NCI-H82 (cell line): ENCODE data around the gene BCL7B.
A peak's percentile ranks its signal among the peaks of the same experiment; 100 is the strongest.
"Not testable (repeated sequence)": the region's sequence is repeated elsewhere in the genome, so short reads cannot be mapped to it uniquely, and the experiment has no call there.

Experiments
- DNase-seq: peaks from one replicate; lab custom pipeline; 2025; lab: John Stamatoyannopoulos, UW

BCL7B gene

GRCh38 chr7:73533742-73534141 is 23.7 kb downstream of the BCL7B start:
- DNase-seq = no peak

DNA sequence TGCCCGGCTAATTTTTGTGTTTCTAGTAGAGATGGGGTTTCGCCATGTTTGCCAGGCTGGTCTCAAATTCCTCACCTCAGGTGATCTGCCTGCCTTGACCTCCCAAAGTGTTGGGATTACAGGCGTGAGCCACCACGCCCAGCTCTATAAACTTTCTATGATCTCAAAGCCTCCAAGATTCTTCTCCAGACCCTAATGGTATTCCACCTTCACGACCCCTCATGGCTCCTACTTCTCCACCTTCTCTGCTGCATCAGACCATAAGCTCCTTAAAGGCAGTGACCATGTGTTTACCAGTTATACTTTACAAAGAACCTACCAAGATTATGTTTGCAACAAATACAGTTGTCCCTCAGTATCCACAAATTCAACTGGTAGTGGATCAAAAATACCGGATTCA is 25.3 kb downstream of the BCL7B start:
- DNase-seq = no peak

DNA sequence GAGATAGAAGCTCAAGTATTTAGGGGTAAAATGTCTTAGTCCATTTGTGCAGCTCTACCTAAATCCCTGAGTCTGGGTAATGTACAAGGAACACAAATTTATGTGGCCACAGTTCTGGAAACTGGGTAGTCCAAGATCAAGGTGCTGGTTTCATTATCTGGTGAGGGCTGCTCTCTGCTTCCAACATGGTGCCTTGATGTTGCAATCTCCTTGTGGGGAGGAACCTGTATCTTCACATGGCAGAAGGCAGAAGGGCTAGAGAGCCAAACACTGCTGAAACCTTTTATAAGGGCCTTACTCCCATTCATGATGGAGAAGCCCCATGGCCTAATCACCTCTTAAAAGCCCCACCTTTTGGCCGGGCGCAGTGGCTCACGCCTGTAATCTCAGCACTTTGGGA is 26.7 kb downstream of the BCL7B start:
- no peak for DNase-seq

DNA sequence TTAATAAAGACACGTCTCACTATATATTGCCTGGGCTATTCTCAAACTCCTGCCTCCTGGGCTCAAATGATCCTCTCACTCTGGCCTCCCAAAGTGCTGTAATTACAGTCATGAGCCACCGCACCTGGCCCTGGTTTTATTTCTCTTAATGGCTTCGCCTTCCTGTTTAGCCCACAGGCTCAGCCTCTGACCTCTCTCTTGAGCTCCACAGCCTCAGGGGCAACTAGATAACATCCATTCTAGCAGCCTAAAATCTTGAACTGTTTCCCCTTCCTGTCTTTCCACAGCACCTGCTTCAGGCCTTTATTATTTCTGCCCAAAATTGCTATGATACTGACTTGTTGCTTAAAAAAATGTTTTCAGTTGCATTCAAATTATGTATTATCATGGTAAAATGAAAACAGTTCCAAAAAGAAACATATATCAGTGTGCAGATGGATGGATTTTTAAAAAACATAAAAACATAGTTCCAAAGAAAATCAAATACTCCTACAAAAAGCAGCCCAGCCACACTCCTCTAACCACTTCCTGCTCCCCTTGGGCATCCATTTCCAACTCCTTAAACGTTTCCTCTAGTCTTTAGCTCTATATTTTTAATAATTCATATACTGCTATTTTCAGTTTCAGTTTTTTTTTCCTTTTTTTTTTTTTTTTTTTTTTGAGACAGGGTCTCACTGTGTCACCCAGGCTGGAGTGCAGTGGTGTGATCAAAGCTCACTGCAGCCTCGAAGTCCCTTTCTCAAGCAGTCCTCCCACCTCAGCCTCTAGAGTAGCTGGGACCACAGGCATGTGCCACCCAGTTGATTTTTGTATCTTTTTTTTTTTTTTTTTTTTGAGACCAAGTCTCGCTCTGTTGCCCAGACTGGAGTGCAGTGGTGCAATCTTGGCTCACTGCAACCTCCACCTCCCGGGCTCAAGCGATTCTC is 30.3 kb downstream of the BCL7B start:
- DNase-seq = peak; percentile 57

DNA sequence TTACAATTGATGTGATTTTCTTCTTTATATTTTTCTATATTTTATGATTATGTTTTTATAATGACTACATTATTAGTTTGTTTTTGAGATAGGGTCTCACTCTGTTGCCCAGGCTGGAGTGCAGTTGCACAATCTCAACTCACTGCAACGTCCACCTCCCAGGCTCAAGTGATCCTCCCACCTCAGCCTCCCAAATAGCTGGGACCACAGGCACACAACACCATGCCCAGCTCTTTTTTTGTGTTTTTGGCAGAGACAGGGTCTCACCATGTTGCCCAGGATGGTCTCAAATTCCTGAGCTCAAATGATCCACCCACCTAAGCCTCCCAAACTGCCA is 31.4 kb downstream of the BCL7B start:
- DNase-seq = not testable (repeated sequence)

DNA sequence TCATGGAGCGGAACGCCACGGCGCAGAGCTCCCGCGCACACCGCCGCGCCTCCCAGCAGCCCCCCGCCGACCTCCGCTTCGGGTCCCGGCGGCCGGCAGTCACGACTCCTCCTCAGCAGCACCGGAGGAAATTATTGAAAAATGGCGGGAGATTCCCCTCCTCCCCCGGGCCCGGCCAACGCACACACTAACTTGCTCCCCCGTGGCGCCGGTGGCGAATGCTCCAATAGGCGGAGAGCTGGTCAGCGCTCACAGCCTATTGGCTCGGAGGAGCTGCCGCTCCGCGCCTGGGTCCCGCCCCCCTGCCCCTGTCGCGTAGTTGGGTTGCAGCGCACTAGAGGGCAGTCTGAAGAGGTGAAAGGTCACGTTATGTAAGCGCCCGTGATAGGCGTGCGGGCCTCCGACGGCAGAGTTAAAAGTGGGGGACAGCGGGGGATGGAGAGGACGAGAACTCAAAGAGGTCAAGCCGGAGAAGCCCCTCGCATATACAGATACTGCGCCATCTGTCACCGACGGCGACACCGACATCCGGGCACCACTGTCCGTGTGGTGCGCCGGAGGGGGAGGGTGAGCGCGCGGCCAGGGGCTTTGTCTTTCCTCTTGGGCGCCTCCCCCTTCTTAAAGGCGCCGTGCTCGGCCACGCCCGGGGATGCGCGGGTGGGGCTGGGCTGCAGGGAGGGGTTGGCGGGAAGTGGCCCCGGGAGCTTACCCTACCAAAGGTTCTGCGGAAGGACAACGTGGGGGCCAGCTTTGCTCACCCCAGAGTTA is 35.2 kb downstream of the BCL7B start, which contains the start of gene BAZ1B:
Gene BAZ1B, minus strand, starts transcription at position 189 of the 768 bp plus-strand sequence. CDS start 360 bp downstream, outside the sequence.
- DNase-seq = peak; percentile 98

DNA sequence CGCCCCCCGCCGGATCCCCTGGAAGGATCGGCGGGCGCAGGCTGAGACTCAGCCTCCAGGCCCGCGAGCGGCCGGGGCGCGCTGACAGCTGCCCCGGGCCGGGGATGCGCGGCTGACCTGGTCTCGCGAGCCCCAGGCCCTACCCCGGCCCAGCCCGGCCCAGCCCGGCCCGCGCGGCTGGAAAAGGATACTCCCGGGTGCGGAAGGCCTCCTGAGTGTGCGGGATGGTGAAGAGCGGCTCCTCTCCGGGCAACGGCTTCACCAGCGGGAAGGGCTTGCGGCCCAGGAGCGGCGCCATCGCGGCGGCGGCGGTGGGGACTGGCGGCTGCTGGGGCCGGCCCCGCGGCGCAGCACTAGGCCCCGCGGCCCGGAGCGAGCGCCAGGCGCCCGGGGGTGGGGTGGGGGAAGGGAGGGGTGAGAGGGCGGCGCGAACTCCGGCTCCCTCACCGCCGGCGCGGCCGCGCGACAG is 35.8 kb downstream of the BCL7B start:
- peak; percentile 86 for DNase-seq

DNA sequence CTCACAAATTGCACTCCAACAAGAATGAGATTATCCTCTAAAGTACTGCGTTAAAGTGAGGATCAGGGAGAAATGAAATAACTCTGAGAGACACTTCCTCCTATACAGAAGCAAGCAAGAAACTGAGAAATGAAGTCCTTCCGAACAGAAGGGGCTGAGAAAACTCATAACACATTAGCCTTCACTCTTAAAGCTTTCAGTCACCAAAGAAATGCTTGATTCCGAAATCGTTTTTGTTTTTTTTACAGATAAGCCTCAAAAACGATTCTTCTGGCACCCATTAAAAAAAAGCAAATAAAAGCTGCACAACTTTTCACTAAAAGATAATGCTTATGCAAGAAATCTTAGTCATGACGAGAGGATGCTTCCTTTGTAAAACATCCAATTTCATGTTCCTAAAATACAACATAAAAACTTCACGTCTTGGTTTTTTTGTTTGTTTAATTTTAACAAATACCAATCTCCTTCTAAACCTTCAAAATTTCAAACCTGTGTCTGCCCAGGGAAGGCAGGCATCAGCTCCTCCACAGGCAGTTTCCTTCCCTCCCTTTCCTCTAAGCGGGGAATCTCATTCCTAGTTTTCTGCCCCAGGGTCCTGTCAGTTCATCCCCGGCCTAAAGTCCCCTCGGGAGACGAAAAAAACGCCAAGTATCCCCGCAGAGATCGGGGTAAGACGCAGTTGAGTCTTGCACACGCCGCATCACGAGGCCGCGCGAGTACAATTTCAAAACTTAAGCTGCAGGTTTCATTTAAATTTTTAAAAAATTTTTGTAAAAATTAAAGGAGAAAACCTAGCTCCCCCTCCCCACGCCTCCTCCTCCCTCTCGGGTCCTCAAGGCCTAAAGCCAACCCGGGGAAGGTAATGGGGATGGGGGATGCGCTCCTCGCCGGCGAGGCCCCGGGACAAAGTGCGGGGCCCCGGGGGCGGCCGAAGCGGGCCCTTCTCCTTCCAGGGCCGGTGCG is 36.5 kb downstream of the BCL7B start:
- peak; percentile 43 for DNase-seq

DNA sequence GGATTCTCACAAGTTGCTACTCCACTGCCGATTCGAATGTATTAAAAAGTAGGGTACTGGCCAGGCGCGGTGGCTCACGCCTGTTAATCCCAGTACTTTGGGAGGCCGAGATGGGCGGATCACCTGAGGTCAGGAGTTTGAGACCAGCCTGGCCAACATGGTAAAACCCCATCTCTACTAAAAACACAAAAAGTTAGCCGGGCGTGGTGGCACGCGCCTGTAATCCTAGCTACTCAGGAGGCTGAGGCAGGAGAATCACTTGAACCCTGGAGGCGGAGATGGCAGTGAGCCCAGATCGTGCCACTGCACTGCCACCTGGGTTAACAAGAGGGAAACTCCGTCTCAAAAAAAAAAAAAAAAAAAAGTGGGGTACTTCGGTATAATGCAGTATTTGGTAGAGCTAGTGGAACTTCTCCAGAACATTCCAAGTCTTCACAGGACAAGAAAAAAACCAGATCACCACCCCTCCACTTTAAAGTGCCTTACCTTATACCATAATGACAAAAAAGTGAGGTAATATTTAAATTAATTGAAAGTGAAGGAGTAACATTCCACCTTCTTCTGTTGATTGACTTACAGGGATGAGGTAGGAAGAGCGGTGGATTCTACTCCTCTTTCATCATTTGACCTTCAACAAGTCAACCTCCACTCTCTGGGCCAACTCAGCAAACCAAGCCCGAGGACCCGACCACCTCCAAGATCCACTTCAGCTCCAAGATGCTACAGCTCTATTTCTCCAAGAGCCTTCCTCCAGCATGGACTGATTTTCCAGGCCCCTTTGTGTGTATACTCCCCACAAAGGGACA is 37.4 kb downstream of the BCL7B start:
- DNase-seq = peak; percentile 29

GRCh38 chr7:73518470-73518869 is 39.0 kb downstream of the BCL7B start:
- no peak for DNase-seq

DNA sequence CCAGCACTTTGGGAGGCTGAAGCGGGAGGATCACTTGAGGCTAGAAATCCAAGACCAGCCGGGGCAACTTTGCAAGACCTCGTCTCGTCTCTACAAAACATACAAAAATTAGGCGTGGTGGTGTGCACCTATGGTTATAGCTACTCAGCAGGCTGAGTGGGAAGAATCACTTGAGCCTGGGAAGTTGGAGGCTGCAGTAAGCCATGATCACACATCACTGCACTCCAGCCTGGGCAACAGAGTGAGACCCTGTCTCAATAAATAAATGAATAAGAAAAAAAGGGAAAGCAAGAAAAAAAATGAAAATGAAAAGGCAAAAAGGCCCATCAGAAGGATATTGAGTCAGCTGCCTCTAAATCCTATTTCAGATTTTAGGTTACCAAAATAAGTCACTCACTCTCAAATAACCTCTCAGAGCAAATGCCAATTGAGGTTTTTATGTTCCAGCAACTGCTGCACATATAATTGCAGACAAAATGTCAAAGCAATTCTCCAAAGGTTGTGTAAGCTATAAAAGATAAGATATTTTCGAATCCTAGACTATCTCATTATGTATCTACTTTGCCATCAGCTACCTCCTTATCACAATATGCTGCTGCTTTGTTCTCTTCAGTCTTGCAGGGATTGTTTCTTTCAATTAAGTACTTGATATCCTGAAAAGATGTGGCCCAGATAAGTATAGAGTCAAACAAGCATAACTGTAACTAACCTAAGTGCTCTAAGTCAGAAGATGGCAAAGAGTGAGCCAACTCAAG is 40.1 kb downstream of the BCL7B start:
- DNase-seq = no peak

DNA sequence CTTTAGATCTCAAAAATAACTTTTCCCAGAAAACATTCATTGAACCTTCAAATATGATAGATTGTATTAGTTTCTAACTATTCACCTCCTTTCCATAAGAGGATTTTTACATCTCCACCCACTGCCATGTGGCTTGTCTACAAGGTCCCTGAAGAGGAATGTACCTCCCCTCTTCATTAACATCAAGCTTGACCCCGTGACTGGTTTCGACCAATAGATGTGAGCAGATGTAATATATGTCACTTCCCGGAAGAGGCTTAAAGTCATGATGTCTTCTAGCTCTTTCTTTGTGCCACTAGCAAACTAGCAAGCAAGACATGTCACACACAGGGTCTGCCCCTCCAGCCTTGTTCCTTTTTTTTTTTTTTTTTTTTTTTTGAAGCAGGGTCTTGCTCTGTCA is 42.3 kb downstream of the BCL7B start:
- peak; percentile 54 for DNase-seq

- no peak for DNase-seq
Observed at GRCh38 chr7:73512018-73512780, 45.3 kb downstream of the BCL7B start.

DNA sequence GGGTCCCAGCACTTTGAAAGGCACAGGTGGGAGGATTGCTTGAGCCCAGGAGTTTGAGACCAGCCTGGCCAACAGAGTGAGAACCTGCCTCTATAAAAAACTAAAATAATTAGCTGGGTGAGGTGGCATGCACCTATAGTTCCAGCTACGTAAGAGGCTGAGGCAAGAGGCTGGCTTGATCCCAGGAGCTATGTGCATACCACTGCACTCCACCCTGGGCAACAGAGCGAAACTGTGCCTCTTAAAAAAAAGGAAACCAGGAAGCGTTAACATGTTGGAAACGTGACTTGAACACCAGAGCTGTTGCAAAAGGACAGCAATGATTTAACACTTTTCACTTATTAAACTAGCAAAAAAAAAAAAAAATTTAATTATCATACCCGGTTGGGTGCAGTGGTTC is 48.0 kb downstream of the BCL7B start:
- no peak for DNase-seq

- DNase-seq = no peak
Observed at GRCh38 chr7:73507556-73507955, 49.9 kb downstream of the BCL7B start.

- DNase-seq = no peak
Observed at GRCh38 chr7:73504920-73505319, 52.6 kb downstream of the BCL7B start.

DNA sequence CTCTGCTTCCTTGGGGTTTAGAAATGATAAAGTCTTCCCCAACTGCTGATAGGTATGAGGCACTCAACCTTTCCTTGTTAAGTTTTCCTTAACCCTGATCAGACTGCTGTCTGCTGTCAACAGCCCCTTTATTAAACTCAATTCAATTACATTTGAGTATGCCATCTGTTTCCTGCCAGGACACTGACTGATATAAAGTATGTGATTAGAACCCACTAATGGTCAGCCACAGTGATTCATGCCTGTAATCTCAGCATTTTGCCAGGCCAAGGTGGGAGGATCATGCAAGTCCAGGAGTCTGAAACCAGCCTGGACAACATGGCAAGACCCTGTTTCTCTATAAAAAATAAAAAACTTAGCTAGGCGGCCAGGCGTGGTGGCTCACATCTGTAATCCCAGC is 53.5 kb downstream of the BCL7B start:
- peak; percentile 61 for DNase-seq

GRCh38 chr7:73503229-73503628 is 54.3 kb downstream of the BCL7B start:
- DNase-seq = no peak

DNA sequence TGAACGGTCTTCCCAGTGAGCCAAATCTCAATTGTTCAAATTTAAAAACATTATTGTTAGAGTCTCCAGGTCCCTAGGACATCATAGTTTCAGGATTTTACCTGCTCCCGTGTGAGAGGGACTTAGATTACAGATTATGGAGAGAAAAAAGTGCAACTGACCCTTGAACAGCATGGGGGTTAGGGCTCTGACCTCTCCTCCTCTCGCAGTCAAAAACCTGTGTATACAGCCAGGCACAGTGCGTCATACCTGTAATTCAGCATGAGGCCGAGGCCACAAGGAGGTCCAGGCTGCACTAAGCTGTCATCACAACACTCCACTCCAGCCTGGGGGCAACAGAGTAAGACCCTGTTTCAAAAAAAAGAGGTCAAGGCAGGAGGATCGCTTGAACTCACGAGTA is 60.9 kb downstream of the BCL7B start:
- no peak for DNase-seq
